ENCODE results near the gene DAPK2.

DAPK2 gene

DNA sequence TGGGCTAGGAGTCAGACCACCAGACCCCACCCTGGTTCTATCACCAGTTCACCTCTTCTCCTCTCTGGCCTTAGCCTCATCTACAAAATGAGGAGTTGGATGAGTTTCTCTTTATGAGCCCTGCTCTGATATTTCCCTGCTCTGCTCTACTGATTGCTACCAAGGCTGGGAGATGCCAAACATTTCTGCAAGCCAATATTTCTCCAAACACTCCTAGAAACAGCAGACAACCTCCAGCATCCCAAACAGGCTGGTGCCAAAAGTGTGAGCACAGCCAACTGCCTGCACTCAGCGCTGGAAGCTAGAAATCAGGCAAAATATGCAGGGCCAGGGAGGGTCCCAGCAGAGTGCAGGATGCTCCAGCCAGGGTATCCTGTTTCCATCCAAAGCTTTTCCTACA lies 10.8 kb downstream of the DAPK2 start:
- Histone ChIP-seq H3K4me3 (ENCODE audit: low read length) (no peak overlapping the region), H4K8ac (ENCODE audit: low read depth, low read length) (no peak overlapping the region), H3K18ac (ENCODE audit: low read length) (no peak overlapping the region), H2AK5ac (ENCODE audit: low read length) (no peak overlapping the region), H2BK15ac (replicated peaks; ENCODE audit: low read depth) (no peak overlapping the region), H3K4ac (ENCODE audit: low read depth, low read length) (no peak overlapping the region), H2BK5ac (ENCODE audit: low read length) (no peak overlapping the region), H3K4me2 (ENCODE audit: low read length) (no peak overlapping the region), H3K79me2 (ENCODE audit: control insufficient read depth, insufficient read depth, low read length) (no peaks in the 10 kb centered on the region), H3K36me3 (ENCODE audit: control insufficient read depth, insufficient read depth, low read length) (no peaks in the 10 kb centered on the region), H3K79me1 (ENCODE audit: low read length) (no peaks in the 10 kb centered on the region), H3K23ac (ENCODE audit: low read length) (no peak overlapping the region), H2BK120ac (ENCODE audit: low read depth, low read length) (no peak overlapping the region), H3K4me1 (ENCODE audit: control insufficient read depth, low read depth, low read length) (peaks cover 3% of the 10 kb centered on the region), H3K56ac (ENCODE audit: low read length) (no peak overlapping the region), H4K5ac (ENCODE audit: low read length) (no peak overlapping the region), H3K27me3 (ENCODE audit: insufficient read depth, low read length, poor library complexity) (no peaks in the 10 kb centered on the region), H3K27ac (ENCODE audit: low read depth, low read length) (no peak overlapping the region), H3K9ac (ENCODE audit: low read length) (no peak overlapping the region)
- WGBS (ENCODE audit: extremely low coverage, insufficient coverage, low lambda C conversion rate), result no CpG with 5 or more reads among the region's 1 CpG
- no peak for DNase-seq

- Histone ChIP-seq H3K4me1 (ENCODE audit: control insufficient read depth, low read depth, low read length) (peaks cover 3% of the 10 kb centered on the region), H3K79me2 (ENCODE audit: control insufficient read depth, insufficient read depth, low read length) (no peaks in the 10 kb centered on the region), H2BK5ac (ENCODE audit: low read length) (no peak overlapping the region), H2BK15ac (replicated peaks; ENCODE audit: low read depth) (no peak overlapping the region), H4K5ac (ENCODE audit: low read length) (no peak overlapping the region), H2BK120ac (ENCODE audit: low read depth, low read length) (no peak overlapping the region), H3K79me1 (ENCODE audit: low read length) (no peaks in the 10 kb centered on the region), H3K36me3 (ENCODE audit: control insufficient read depth, insufficient read depth, low read length) (no peaks in the 10 kb centered on the region), H3K4me3 (ENCODE audit: low read length) (no peak overlapping the region), H3K27me3 (ENCODE audit: insufficient read depth, low read length, poor library complexity) (no peaks in the 10 kb centered on the region), H2AK5ac (ENCODE audit: low read length) (no peak overlapping the region), H3K18ac (ENCODE audit: low read length) (no peak overlapping the region), H3K56ac (ENCODE audit: low read length) (no peak overlapping the region), H3K4me2 (ENCODE audit: low read length) (no peak overlapping the region), H4K8ac (ENCODE audit: low read depth, low read length) (no peak overlapping the region), H3K23ac (ENCODE audit: low read length) (no peak overlapping the region), H3K27ac (ENCODE audit: low read depth, low read length) (no peak overlapping the region), H3K4ac (ENCODE audit: low read depth, low read length) (no peak overlapping the region), H3K9ac (ENCODE audit: low read length) (no peak overlapping the region)
- no CpG with 5 or more reads among the region's 4 CpGs for WGBS (ENCODE audit: extremely low coverage, insufficient coverage, low lambda C conversion rate)
- DNase-seq, result no peak
Measured at GRCh38 chr15:64034519-64034918, 11.8 kb downstream of the DAPK2 start.

GRCh38 chr15:64032329-64032728 lies 14.0 kb downstream of the DAPK2 start:
- Histone ChIP-seq H3K36me3 (ENCODE audit: control insufficient read depth, insufficient read depth, low read length) (no peaks in the 10 kb centered on the region), H3K23ac (ENCODE audit: low read length) (no peak overlapping the region), H4K8ac (ENCODE audit: low read depth, low read length) (no peak overlapping the region), H3K79me2 (ENCODE audit: control insufficient read depth, insufficient read depth, low read length) (no peaks in the 10 kb centered on the region), H3K4me2 (ENCODE audit: low read length) (no peak overlapping the region), H2BK120ac (ENCODE audit: low read depth, low read length) (no peak overlapping the region), H3K56ac (ENCODE audit: low read length) (no peak overlapping the region), H3K27me3 (ENCODE audit: insufficient read depth, low read length, poor library complexity) (no peaks in the 10 kb centered on the region), H3K4ac (ENCODE audit: low read depth, low read length) (no peak overlapping the region), H3K9ac (ENCODE audit: low read length) (no peak overlapping the region), H2BK5ac (ENCODE audit: low read length) (no peak overlapping the region), H3K4me3 (ENCODE audit: low read length) (no peak overlapping the region), H3K27ac (ENCODE audit: low read depth, low read length) (no peak overlapping the region), H3K79me1 (ENCODE audit: low read length) (no peaks in the 10 kb centered on the region), H2BK15ac (replicated peaks; ENCODE audit: low read depth) (no peak overlapping the region), H3K4me1 (ENCODE audit: control insufficient read depth, low read depth, low read length) (no peaks in the 10 kb centered on the region), H2AK5ac (ENCODE audit: low read length) (no peak overlapping the region), H4K5ac (ENCODE audit: low read length) (no peak overlapping the region), H3K18ac (ENCODE audit: low read length) (no peak overlapping the region)
- WGBS (ENCODE audit: extremely low coverage, insufficient coverage, low lambda C conversion rate), result no CpG with 5 or more reads among the region's 5 CpGs
- DNase-seq, result no peak

DNA sequence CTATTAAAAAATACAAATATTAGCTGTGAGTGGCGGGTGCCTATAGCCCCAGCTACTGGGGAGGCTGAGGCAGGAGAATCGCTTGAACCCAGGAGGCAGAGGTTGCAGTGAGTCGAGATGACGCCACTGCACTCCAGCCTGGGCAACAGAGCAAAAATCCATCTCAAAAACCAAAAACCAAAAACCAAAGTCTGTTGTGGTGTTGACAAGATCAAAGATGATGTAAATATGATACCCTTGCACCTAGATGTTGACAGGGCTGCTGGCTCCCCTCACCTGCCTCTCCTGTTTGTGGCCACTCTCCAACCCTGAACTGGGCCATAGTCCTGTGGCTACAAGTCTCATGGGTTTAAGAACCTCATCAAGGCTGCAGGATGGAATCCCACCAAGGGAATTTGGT lies 16.2 kb downstream of the DAPK2 start:
- Histone ChIP-seq H2BK5ac (ENCODE audit: low read length) (no peak overlapping the region), H4K8ac (ENCODE audit: low read depth, low read length) (no peak overlapping the region), H3K27me3 (ENCODE audit: insufficient read depth, low read length, poor library complexity) (no peaks in the 10 kb centered on the region), H2BK120ac (ENCODE audit: low read depth, low read length) (no peak overlapping the region), H3K18ac (ENCODE audit: low read length) (no peak overlapping the region), H3K4me2 (ENCODE audit: low read length) (no peak overlapping the region), H2AK5ac (ENCODE audit: low read length) (no peak overlapping the region), H2BK15ac (replicated peaks; ENCODE audit: low read depth) (no peak overlapping the region), H4K5ac (ENCODE audit: low read length) (no peak overlapping the region), H3K79me1 (ENCODE audit: low read length) (no peaks in the 10 kb centered on the region), H3K56ac (ENCODE audit: low read length) (no peak overlapping the region), H3K23ac (ENCODE audit: low read length) (no peak overlapping the region), H3K4me3 (ENCODE audit: low read length) (no peak overlapping the region), H3K27ac (ENCODE audit: low read depth, low read length) (no peak overlapping the region), H3K4me1 (ENCODE audit: control insufficient read depth, low read depth, low read length) (no peaks in the 10 kb centered on the region), H3K9ac (ENCODE audit: low read length) (no peak overlapping the region), H3K79me2 (ENCODE audit: control insufficient read depth, insufficient read depth, low read length) (no peaks in the 10 kb centered on the region), H3K4ac (ENCODE audit: low read depth, low read length) (no peak overlapping the region), H3K36me3 (ENCODE audit: control insufficient read depth, insufficient read depth, low read length) (no peaks in the 10 kb centered on the region)
- no CpG with 5 or more reads among the region's 4 CpGs for WGBS (ENCODE audit: extremely low coverage, insufficient coverage, low lambda C conversion rate)
- no peak for DNase-seq

DNA sequence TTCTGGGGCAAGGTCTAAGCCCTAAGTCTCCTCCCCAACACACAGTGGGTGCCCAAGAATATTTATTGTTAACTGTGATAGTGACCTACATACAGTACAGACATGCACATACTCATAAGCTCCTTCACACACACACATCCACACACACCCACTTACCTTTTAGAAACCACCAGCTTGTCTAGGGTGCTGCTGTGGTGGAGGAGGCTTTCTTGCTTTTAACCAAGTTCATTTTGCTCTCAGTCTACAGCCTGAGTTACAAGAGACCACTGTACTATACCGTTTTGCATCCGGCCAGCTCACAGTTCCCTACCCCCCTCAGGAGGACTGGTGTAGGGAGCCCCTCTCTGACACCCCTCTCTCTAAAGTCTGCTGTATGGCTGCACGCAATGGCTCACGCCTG lies 16.7 kb downstream of the DAPK2 start:
- Histone ChIP-seq H3K4me1 (ENCODE audit: control insufficient read depth, low read depth, low read length) (no peaks in the 10 kb centered on the region), H3K27me3 (ENCODE audit: insufficient read depth, low read length, poor library complexity) (no peaks in the 10 kb centered on the region), H2BK120ac (ENCODE audit: low read depth, low read length) (no peak overlapping the region), H4K8ac (ENCODE audit: low read depth, low read length) (no peak overlapping the region), H3K23ac (ENCODE audit: low read length) (no peak overlapping the region), H3K27ac (ENCODE audit: low read depth, low read length) (no peak overlapping the region), H3K18ac (ENCODE audit: low read length) (no peak overlapping the region), H2AK5ac (ENCODE audit: low read length) (no peak overlapping the region), H3K56ac (ENCODE audit: low read length) (no peak overlapping the region), H2BK15ac (replicated peaks; ENCODE audit: low read depth) (no peak overlapping the region), H3K79me2 (ENCODE audit: control insufficient read depth, insufficient read depth, low read length) (no peaks in the 10 kb centered on the region), H3K4me3 (ENCODE audit: low read length) (no peak overlapping the region), H3K36me3 (ENCODE audit: control insufficient read depth, insufficient read depth, low read length) (no peaks in the 10 kb centered on the region), H3K9ac (ENCODE audit: low read length) (no peak overlapping the region), H3K79me1 (ENCODE audit: low read length) (no peaks in the 10 kb centered on the region), H3K4ac (ENCODE audit: low read depth, low read length) (no peak overlapping the region), H4K5ac (ENCODE audit: low read length) (no peak overlapping the region), H2BK5ac (ENCODE audit: low read length) (no peak overlapping the region), H3K4me2 (ENCODE audit: low read length) (no peak overlapping the region)
- no peak for DNase-seq
- WGBS (ENCODE audit: extremely low coverage, insufficient coverage, low lambda C conversion rate), result no CpG with 5 or more reads among the region's 4 CpGs

DNA sequence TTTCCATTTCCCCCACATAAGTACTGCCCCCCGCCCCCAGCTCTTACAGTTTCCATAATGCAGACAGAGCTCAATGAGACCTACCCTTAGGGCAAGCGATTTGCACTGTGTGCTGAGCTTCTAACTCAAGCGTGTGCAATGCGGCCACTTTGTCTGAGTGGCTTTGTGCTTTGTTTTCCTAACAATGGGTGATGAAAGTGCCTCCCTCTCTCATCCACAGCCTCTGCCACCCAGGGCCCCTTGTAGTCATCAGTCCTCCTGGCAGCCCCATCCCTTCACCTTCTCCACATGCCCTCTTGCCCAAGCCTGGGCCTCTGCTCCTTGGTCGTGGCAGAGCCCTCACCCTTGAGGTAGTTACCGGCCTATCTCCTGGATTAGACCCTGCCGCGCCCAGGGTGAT lies 17.2 kb downstream of the DAPK2 start:
- H2BK120ac ChIP-seq (ENCODE audit: low read depth, low read length), result no peak overlapping the region
- no peak overlapping the region for H3K23ac ChIP-seq (ENCODE audit: low read length)

More for the DNA sequence above, 17.2 kb downstream of the DAPK2 start:
- Histone ChIP-seq H3K27ac (ENCODE audit: low read depth, low read length) (no peak overlapping the region), H3K79me1 (ENCODE audit: low read length) (no peaks in the 10 kb centered on the region), H3K9ac (ENCODE audit: low read length) (no peak overlapping the region), H3K79me2 (ENCODE audit: control insufficient read depth, insufficient read depth, low read length) (no peaks in the 10 kb centered on the region), H3K4me2 (ENCODE audit: low read length) (no peak overlapping the region), H3K27me3 (ENCODE audit: insufficient read depth, low read length, poor library complexity) (no peaks in the 10 kb centered on the region), H3K4me3 (ENCODE audit: low read length) (no peak overlapping the region), H4K8ac (ENCODE audit: low read depth, low read length) (no peak overlapping the region), H2AK5ac (ENCODE audit: low read length) (no peak overlapping the region), H3K56ac (ENCODE audit: low read length) (no peak overlapping the region), H2BK15ac (replicated peaks; ENCODE audit: low read depth) (no peak overlapping the region), H3K18ac (ENCODE audit: low read length) (no peak overlapping the region), H2BK5ac (ENCODE audit: low read length) (no peak overlapping the region), H3K36me3 (ENCODE audit: control insufficient read depth, insufficient read depth, low read length) (no peaks in the 10 kb centered on the region), H3K4me1 (ENCODE audit: control insufficient read depth, low read depth, low read length) (peaks cover 3% of the 10 kb centered on the region), H3K4ac (ENCODE audit: low read depth, low read length) (no peak overlapping the region), H4K5ac (ENCODE audit: low read length) (no peak overlapping the region)
- WGBS (ENCODE audit: extremely low coverage, insufficient coverage, low lambda C conversion rate), result no CpG with 5 or more reads among the region's 8 CpGs
- DNase-seq, result no peak
